NT2/D1 (cell line): ENCODE data around the gene TUT4.

Source experiments
- DNase-seq: peaks from one replicate; pipeline ENCODE4 v3.0.0-alpha.2; 2011; ENCODE audit warnings: low read depth, low spot score
- H3K27me3 ChIP-seq: 2 replicates; pipeline ENCODE4 v1.6.0; 2011; ENCODE audit warnings: mild to moderate bottlenecking; ENCODE audit not compliant: insufficient read length, insufficient read depth
- H3K36me3 ChIP-seq: 2 replicates; pipeline ENCODE4 v1.6.1; 2011; ENCODE audit warnings: mild to moderate bottlenecking, low read length, mixed read lengths; ENCODE audit not compliant: insufficient read depth, insufficient read length
- H3K4me1 ChIP-seq: 2 replicates; pipeline ENCODE4 v1.5.1; 2011; ENCODE audit not compliant: insufficient read depth, insufficient read length
- H3K4me3 ChIP-seq: 2 replicates; pipeline ENCODE4 v1.5.1; 2011; ENCODE audit warnings: low read depth; ENCODE audit not compliant: insufficient read length
- H3K9ac ChIP-seq: 2 replicates; pipeline ENCODE4 v1.6.0; 2011; ENCODE audit warnings: low read depth; ENCODE audit not compliant: insufficient read length
- H3K9me3 ChIP-seq: 2 replicates; pipeline ENCODE4 v1.5.1; 2011; ENCODE audit warnings: mild to moderate bottlenecking, low read length; ENCODE audit not compliant: insufficient read depth
- SUZ12 ChIP-seq: IDR thresholded peaks from 2 replicates; pipeline ENCODE4 v1.6.1; 2011; ENCODE audit not compliant: insufficient read length, insufficient read depth; ENCODE audit errors: extremely low read depth
- YY1 ChIP-seq: IDR thresholded peaks from 2 replicates; pipeline ENCODE4 v1.6.1; 2011; ENCODE audit not compliant: insufficient read length, insufficient read depth
- ZNF274 ChIP-seq: IDR thresholded peaks from 2 replicates; pipeline ENCODE4 v1.6.1; 2011; ENCODE audit warnings: mild to moderate bottlenecking, low read depth, low read length

The TUT4 gene

DNA sequence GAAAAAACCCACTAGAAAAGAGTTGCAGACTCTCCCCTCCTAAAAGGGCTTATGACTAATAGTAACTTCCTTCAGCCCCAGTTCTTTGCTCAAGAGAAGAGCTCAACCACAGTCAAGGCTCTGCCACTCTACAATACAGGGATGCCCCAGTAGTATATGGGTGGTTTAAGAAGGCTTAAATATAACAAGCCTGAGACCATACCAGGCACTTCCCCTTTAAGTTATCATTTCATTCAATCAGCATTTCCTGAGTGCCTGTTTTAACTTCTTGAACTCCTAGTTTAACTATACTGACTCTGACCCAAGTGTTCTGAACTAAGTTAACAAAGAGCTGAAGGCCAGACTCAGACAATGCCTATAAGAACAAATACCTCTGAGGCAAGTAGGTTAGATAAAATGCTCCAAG is 128.7 kb downstream of the TUT4 start:
- Histone ChIP-seq H3K9ac (no peak overlapping the region), H3K36me3 (peaks cover 62% of the 10 kb centered on the region), H3K4me1 (no peaks in the 10 kb centered on the region), H3K4me3 (no peak overlapping the region), H3K9me3 (no peaks in the 10 kb centered on the region), H3K27me3 (no peaks in the 10 kb centered on the region)
- TF ChIP-seq SUZ12 (no peak), YY1 (no peak), ZNF274 (no peak)
- DNase-seq: no peak

DNA sequence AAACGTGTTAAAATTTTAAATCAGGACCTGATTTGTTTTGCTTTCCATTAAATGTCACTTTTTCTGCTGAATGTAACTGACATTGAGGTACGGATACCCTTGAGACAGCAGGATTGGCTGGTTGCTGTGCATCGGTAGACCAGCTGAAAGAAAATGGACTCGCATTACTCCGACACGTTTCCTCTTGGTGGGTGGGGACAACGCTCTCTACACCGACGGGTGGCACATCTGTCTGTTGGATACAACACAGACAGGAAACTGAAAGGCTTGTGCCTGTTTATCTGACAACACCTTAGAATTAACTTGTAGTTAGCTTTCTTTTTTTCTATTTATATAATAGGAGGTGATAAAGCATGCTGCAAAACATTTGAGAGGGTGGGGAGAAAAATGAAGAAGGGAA is 129.1 kb downstream of the TUT4 start:
- Histone ChIP-seq H3K4me1 (no peaks in the 10 kb centered on the region), H3K36me3 (peaks cover 64% of the 10 kb centered on the region)
- DNase-seq: no peak

DNA sequence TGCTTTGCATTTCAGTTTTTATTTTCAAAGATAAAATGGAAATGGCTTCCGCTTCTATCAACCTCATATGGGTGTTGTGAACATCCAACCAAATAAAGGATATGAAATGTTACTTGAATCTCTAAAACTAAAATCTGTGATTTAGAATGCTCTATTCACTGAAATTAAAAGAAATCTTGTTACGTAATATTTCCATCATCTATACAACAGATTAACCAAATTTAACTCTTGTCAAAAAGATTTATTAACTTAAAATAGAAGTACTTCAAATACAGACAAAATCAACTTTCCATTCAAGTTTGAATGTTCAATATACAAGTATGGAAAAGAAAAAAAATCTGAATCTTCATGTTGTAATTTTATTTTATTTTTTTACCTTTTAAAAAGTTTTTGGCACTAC is 129.8 kb downstream of the TUT4 start:
- H3K4me1 ChIP-seq: no peaks in the 10 kb centered on the region
- TF ChIP-seq ZNF274 (no peak), YY1 (no peak), SUZ12 (no peak)
- H3K4me3 ChIP-seq: no peak overlapping the region
- no peaks in the 10 kb centered on the region for H3K9me3 ChIP-seq
- DNase-seq: no peak
- H3K9ac ChIP-seq: no peak overlapping the region
- no peaks in the 10 kb centered on the region for H3K27me3 ChIP-seq
- peaks cover 72% of the 10 kb centered on the region for H3K36me3 ChIP-seq

More for the DNA sequence above, 129.1 kb downstream of the TUT4 start:
- TF ChIP-seq ZNF274 (no peak), YY1 (no peak), SUZ12 (no peak)
- no peaks in the 10 kb centered on the region for H3K9me3 ChIP-seq
- no peak overlapping the region for H3K4me3 ChIP-seq
- no peak overlapping the region for H3K9ac ChIP-seq
- no peaks in the 10 kb centered on the region for H3K27me3 ChIP-seq

DNA sequence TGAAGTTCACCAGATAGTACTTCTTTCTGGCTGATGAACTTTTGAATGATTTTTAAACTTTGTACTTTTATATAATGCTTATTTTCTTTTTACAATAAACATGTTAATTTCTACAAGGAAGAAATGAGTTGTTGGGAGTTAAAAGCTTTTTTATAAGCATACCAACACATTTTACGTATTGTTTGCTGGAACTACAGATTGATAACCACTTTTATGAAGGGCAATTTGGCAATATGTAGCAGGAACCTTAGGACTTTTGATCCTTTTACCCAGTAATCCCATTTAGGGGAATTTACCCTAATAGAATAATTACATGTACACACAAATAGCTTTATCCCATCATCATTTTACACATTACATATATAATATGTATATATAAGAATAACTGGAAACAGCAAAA is 132.2 kb downstream of the TUT4 start:
- H3K27me3 ChIP-seq: no peaks in the 10 kb centered on the region
- no peak overlapping the region for H3K9ac ChIP-seq
- DNase-seq: no peak
- H3K36me3 ChIP-seq: peaks cover 93% of the 10 kb centered on the region
- no peak overlapping the region for H3K4me3 ChIP-seq
- TF ChIP-seq ZNF274: no peak
- TF ChIP-seq YY1: no peak
- no peak for TF ChIP-seq SUZ12
- H3K4me1 ChIP-seq: no peaks in the 10 kb centered on the region
- no peaks in the 10 kb centered on the region for H3K9me3 ChIP-seq

DNA sequence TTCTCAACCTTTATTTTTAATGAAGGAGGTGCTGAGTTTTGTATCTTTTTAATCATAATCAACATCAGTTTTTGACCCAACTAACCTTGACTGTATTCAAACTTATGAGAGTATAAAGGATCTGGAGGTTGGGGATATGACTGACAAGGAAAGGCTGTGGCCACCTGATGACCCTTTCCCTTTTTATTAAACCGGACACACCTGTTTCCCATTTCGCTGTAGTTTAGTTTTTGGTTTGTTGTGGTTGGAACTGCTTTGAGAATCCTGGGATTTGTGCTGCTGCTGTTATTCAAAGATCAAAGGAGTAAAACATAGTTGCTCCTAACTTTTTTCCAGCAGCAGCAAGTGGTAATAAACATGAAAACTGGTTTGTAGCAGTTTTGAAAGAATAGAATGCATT is 136.1 kb downstream of the TUT4 start:
- Histone ChIP-seq H3K36me3 (peaks cover 96% of the 10 kb centered on the region), H3K4me3 (no peak overlapping the region), H3K27me3 (no peaks in the 10 kb centered on the region), H3K4me1 (no peaks in the 10 kb centered on the region), H3K9me3 (no peaks in the 10 kb centered on the region), H3K9ac (no peak overlapping the region)
- no peak for DNase-seq
- TF ChIP-seq ZNF274: no peak
- no peak for TF ChIP-seq SUZ12
- TF ChIP-seq YY1: no peak

DNA sequence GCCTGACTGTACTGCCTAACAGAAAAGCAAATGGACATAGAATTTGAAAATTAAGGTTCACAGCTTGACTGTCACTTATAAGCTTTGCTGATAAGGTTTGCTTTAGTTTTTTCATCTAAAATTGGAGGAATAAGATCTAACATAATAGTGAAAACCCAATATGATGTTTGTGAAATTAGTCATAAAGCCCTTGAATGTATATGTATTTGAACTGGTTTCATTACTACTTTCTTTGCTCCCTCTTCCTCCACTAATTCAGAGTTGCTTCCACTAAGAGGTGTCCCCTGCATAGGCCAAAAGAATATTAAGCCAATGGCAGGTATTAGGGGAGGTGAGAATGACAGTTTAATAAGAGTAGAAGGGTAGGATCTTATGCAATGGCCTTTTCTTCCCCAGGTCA is 137.9 kb downstream of the TUT4 start:
- peaks cover 91% of the 10 kb centered on the region for H3K36me3 ChIP-seq

DNA sequence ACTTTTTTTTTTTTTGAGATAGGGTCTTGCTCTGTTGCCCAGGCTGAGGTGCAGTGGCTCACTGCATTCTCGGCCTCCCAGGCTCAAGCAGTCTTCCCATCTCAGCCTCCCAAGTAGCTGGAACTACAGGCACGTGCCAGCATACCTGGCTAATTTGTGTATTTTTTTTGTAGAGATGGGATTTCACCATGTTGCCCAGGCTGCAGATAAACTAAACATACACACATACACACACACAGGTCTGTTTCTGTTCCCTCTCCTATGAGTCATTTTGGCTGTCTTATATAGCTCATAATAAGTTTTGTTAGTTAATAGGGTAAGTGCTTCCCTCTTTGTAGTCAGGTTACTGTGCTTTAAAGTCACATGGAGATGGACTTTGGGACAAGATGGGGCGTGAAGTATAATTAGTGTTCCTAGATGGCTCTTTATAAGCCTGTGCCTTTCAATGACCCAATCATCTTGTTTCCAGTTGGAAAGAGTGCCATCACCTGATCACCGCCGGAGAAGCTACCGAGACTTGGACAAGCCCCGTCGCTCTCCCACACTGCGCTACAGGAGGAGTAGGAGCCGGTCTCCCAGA is 139.4 kb downstream of the TUT4 start:
- TF ChIP-seq YY1 (no peak), ZNF274 (no peak), SUZ12 (no peak)
- DNase-seq: no peak
- Histone ChIP-seq H3K4me3 (no peak overlapping the region), H3K27me3 (no peaks in the 10 kb centered on the region), H3K9ac (no peak overlapping the region), H3K4me1 (no peaks in the 10 kb centered on the region), H3K36me3 (peaks cover 94% of the 10 kb centered on the region), H3K9me3 (no peaks in the 10 kb centered on the region)

More for the DNA sequence above, 137.9 kb downstream of the TUT4 start:
- Histone ChIP-seq H3K9me3 (no peaks in the 10 kb centered on the region), H3K4me3 (no peak overlapping the region), H3K4me1 (no peaks in the 10 kb centered on the region), H3K27me3 (no peaks in the 10 kb centered on the region), H3K9ac (no peak overlapping the region)
- DNase-seq: no peak
- TF ChIP-seq SUZ12 (no peak), YY1 (no peak), ZNF274 (no peak)

DNA sequence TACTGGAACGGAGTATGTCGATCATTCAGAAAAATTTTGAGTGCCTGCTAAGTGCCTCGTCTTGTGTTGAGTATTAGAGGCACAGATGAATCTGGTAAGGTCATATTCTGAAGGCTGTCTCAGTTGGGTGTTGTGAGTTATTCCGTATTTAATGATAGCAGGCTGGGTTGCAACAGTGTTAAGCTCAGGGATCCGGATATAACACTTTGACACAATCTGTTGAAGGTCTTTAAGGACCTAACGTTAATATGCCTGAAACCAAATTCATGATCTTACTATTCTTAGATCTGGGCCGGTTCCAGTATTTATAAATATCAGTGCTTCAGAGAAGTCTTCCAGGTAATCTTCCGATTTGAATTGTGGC is 147.9 kb downstream of the TUT4 start:
- peaks cover 74% of the 10 kb centered on the region for H3K36me3 ChIP-seq
- TF ChIP-seq YY1 (no peak), SUZ12 (no peak), ZNF274 (no peak)
- H3K27me3 ChIP-seq: no peaks in the 10 kb centered on the region

More for the DNA sequence above, 147.9 kb downstream of the TUT4 start:
- no peaks in the 10 kb centered on the region for H3K9me3 ChIP-seq
- peak overlapping the region; percentile 98 for H3K9ac ChIP-seq
- H3K4me3 ChIP-seq: peak overlapping the region; percentile 97
- no peaks in the 10 kb centered on the region for H3K4me1 ChIP-seq
- no peak for DNase-seq
